Endothelial cell of umbilical vein (primary cell): ENCODE data around the gene PARD3B. TPM values are rescaled to one million over a fixed set of nuclear protein-coding genes. Genes with fewer than 3 reads are reported as not detected.

Experiments
- BruUV-seq: library from RNA; stranded (reverse); fragments of 400-500 nt; replicated peaks from 2 replicates; lab custom pipeline; 2021; lab: Mats Ljungman, UMichigan
- CTCF ChIA-PET: fragments of 300-600, 350-600 bp; sonication (Branson Sonifier 250); formaldehyde crosslinking; loops from one replicate; lab custom pipeline; 2021; ENCODE audit warnings: antibody characterized with exemption, inconsistent platforms; lab: Charles Lee
- POLR2A ChIA-PET: fragments of 300-600, 350-600 bp; sonication (Branson Sonifier 250); formaldehyde crosslinking; loops from one replicate; lab custom pipeline; 2021; ENCODE audit warnings: antibody characterized with exemption, inconsistent platforms; lab: Charles Lee
- DNase-seq: peaks from one replicate; pipeline ENCODE4 v3.0.0-alpha.2; 2011; ENCODE audit warnings: low read depth, low spot score
- FAIRE-seq: peaks from 2 replicates; lab custom pipeline; 2011; peaks lifted over from hg19 to GRCh38; lab: Jason Lieb, UNC
- H2AFZ ChIP-seq: 2 replicates; pipeline ENCODE4 v1.6.0; 2012; ENCODE audit warnings: low read depth, low read length, control low read depth, inconsistent platforms
- H3K27ac ChIP-seq: 2 replicates; pipeline ENCODE4 v1.5.1; 2011; ENCODE audit warnings: low read depth, mild to moderate bottlenecking, control low read depth, low read length, moderate library complexity; ENCODE audit not compliant: insufficient read depth
- H3K27me3 ChIP-seq, 2 experiments: 2 replicates each; pipeline versions ENCODE4 v1.6.0 to v1.6.1; 2011; ENCODE audit warnings: low read length in 2 of 2, mixed read lengths in 1 of 2; ENCODE audit not compliant: control insufficient read depth in 2 of 2, insufficient read depth in 2 of 2
- H3K36me3 ChIP-seq, 2 experiments: 2 replicates in 1 of 2; 3 replicates in 1 of 2; pipeline ENCODE4 v1.5.1; 2011; ENCODE audit warnings: low read length in 2 of 2, mild to moderate bottlenecking in 1 of 2, moderate library complexity in 1 of 2; ENCODE audit not compliant: control insufficient read depth in 2 of 2, insufficient read depth in 2 of 2; ENCODE audit errors: extremely low read depth in 1 of 2
- H3K4me1 ChIP-seq: 3 replicates; pipeline ENCODE4 v1.5.1; 2011; ENCODE audit warnings: mild to moderate bottlenecking, low read length; ENCODE audit not compliant: control insufficient read depth, insufficient read depth; ENCODE audit errors: extremely low read depth
- H3K4me2 ChIP-seq: 2 replicates; pipeline ENCODE4 v1.6.1; 2011; ENCODE audit warnings: low read length, control low read depth, mixed read lengths; ENCODE audit not compliant: insufficient read depth
- H3K4me3 ChIP-seq, 3 experiments: fragments of 200-600 bp in 1 of 3; sonication (generic), shearing (Covaris generic) in 1 of 3; replicated peaks in 1 of 3; 2 replicates each; pipeline ENCODE4 v1.5.1; 2011 to 2016; ENCODE audit warnings: control low read depth in 3 of 3, low read length in 3 of 3, mild to moderate bottlenecking in 2 of 3, inconsistent platforms in 1 of 3, low read depth in 1 of 3, moderate library complexity in 1 of 3; ENCODE audit not compliant: insufficient read depth in 1 of 3
- H3K79me2 ChIP-seq: 2 replicates; pipeline ENCODE4 v1.6.0; 2012; ENCODE audit warnings: low read length, inconsistent platforms; ENCODE audit not compliant: control insufficient read depth, insufficient read depth
- H3K9ac ChIP-seq: replicated peaks from 2 replicates; pipeline ENCODE3; 2011; ENCODE audit warnings: low read length, control low read depth; ENCODE audit not compliant: insufficient read depth; ENCODE audit errors: extremely low read depth
- H3K9me1 ChIP-seq: replicated peaks from 3 replicates; pipeline ENCODE4 v1.6.0; 2011; ENCODE audit warnings: mild to moderate bottlenecking, low read length; ENCODE audit not compliant: control insufficient read depth, insufficient read depth; ENCODE audit errors: extremely low read depth
- H3K9me3 ChIP-seq: replicated peaks from 2 replicates; pipeline ENCODE4 v1.5.1; 2012; ENCODE audit warnings: low read length, inconsistent platforms; ENCODE audit not compliant: control insufficient read depth, insufficient read depth
- H4K20me1 ChIP-seq: replicated peaks from 2 replicates; pipeline ENCODE3; 2011; ENCODE audit warnings: mild to moderate bottlenecking, low read length; ENCODE audit not compliant: control insufficient read depth, insufficient read depth; ENCODE audit errors: extremely low read depth
- CTCF ChIP-seq, 2 donors: IDR thresholded peaks; 1 replicate in 1 of 2; 2 replicates in 1 of 2; pipeline ENCODE4 v1.5.1; 2011; ENCODE audit warnings: low read length in 2 of 2, mild to moderate bottlenecking in 2 of 2, moderate library complexity in 2 of 2, control low read depth in 1 of 2, inconsistent platforms in 1 of 2, low read depth in 1 of 2; ENCODE audit not compliant: insufficient read depth in 1 of 2; ENCODE audit errors: extremely low read depth in 1 of 2
- EZH2 ChIP-seq: IDR thresholded peaks from 2 replicates; pipeline ENCODE4 v1.6.1; 2012; ENCODE audit warnings: borderline replicate concordance, low read depth, mild to moderate bottlenecking, moderate library complexity, low read length, inconsistent platforms; ENCODE audit not compliant: severe bottlenecking
- FOS ChIP-seq: IDR thresholded peaks from 2 replicates; pipeline ENCODE4 v1.6.1; 2011; ENCODE audit warnings: mild to moderate bottlenecking, low read length, moderate library complexity, borderline replicate concordance; ENCODE audit not compliant: insufficient read depth
- GATA2 ChIP-seq: IDR thresholded peaks from 2 replicates; pipeline ENCODE4 v1.7.0; 2011; ENCODE audit warnings: low read depth, mild to moderate bottlenecking, moderate library complexity, mixed read lengths, low read length; ENCODE audit not compliant: insufficient read length, insufficient read depth
- JUN ChIP-seq: IDR thresholded peaks from 2 replicates; pipeline ENCODE4 v1.6.1; 2011; ENCODE audit warnings: borderline replicate concordance, low read depth; ENCODE audit not compliant: insufficient read length, insufficient read depth
- MAX ChIP-seq: IDR thresholded peaks from 2 replicates; pipeline ENCODE4 v1.6.1; 2011; ENCODE audit not compliant: insufficient read depth, insufficient read length
- MYC ChIP-seq: IDR thresholded peaks from one replicate; pipeline ENCODE4 v1.6.1; 2011; ENCODE audit warnings: mild to moderate bottlenecking, low read depth, low read length
- POLR2A ChIP-seq: IDR thresholded peaks from 2 replicates; pipeline ENCODE4 v1.6.1; 2012; ENCODE audit warnings: low read depth, mild to moderate bottlenecking, control low read depth, low read length
- POLR2AphosphoS5 ChIP-seq: IDR thresholded peaks from 2 replicates; pipeline ENCODE4 v1.6.1; 2012; ENCODE audit warnings: low read depth, mild to moderate bottlenecking, control low read depth, low read length, moderate library complexity; ENCODE audit not compliant: insufficient read depth
- dilution Hi-C: fragments of 300-500 bp; cut with MboI; formaldehyde crosslinking; loops from one replicate; pipeline ENCODE4 v1.15.0; 2019; ENCODE audit warnings: low sequenced_read_pairs; ENCODE audit not compliant: extremely low pct_ligation_motif_present
- intact Hi-C: fragments of 100-400 bp; cut with micrococcal nuclease; formaldehyde crosslinking; loops from one replicate; pipeline ENCODE4 v1.10.0; 2022
- polyA plus RNA-seq, 4 experiments: library from polyadenylated mRNA; depleted of rRNA in 3 of 4; stranded (reverse) in 3 of 4; unstranded in 1 of 4; fragments of >200 nt; gene quantifications; 2 replicates each; pipeline versions ENCODE4 v1.2.1 to v1.2.3, GENCODE V29; 2011 to 2012; ENCODE audit warnings: missing spikeins in 1 of 4
- total RNA-seq: library from RNA; stranded (reverse); gene quantifications from 2 replicates; pipeline ENCODE4 v1.2.3, GENCODE V29; 2021

The PARD3B gene
- total and polyA plus RNA-seq, 2 donors (not counting 3 experiments of a cell fraction or from before 2014, with no cell fraction given), result 2.2 to 30.9 TPM

- dilution Hi-C loops, result no loop called here
- no peak for FAIRE-seq
- Histone ChIP-seq H4K20me1 (no peaks in the 10 kb centered on the region), H3K27me3 (no peaks in the 10 kb centered on the region), H3K9me3 (no peaks in the 10 kb centered on the region), H3K4me3 (no peak overlapping the region), H3K9me1 (no peaks in the 10 kb centered on the region), H3K4me1 (no peaks in the 10 kb centered on the region), H3K4me2 (no peak overlapping the region), H3K79me2 (no peaks in the 10 kb centered on the region), H3K9ac (no peak overlapping the region), H3K27ac (no peak overlapping the region), H3K36me3 (no peaks in the 10 kb centered on the region), H2AFZ (no peak overlapping the region)
- POLR2A ChIA-PET, result no interaction called here
- no peak for DNase-seq
- BruUV-seq, result no TSS peak
- CTCF ChIA-PET, result interaction anchor here (0.8 kb wide), 1 partner anchor 34 kb away, joined by 3 read pairs; no protein-coding TSS in a partner anchor
- no peak for TF ChIP-seq GATA2
- no peak for TF ChIP-seq MYC
- no peak for TF ChIP-seq POLR2A
- TF ChIP-seq CTCF (IDR thresholded peaks at IDR 0.05; ENCODE audit: extremely low read depth in 1 of 2, insufficient read depth in 1 of 2, low read depth in 1 of 2, low read length in 2 of 2), result no peak
- TF ChIP-seq MAX, result no peak
- TF ChIP-seq FOS, result no peak
- TF ChIP-seq POLR2AphosphoS5, result no peak
- no peak for TF ChIP-seq EZH2
- no peak for TF ChIP-seq JUN
- intact Hi-C loops, result no loop called here
Observed at GRCh38 chr2:204496779-204497178, 48.5 kb upstream of the PARD3B start.
